Measurements from ENCODE around the gene RSRC1. TPM values are rescaled to one million over a fixed set of nuclear protein-coding genes. Genes with fewer than 3 reads are reported as not detected.
A peak's percentile ranks its signal among the peaks of the same experiment; 100 is the strongest.
"Not testable (repeated sequence)": the region's sequence is repeated elsewhere in the genome, so short reads cannot be mapped to it uniquely, and the experiment has no call there.

Gene RSRC1
- total RNA-seq, 1 donor from 2014 or later: 7.5 TPM

- DNase-seq (ENCODE audit: low spot score): no peak
- no peak for ATAC-seq
Measured at GRCh38 chr3:158452334-158452733, 342.4 kb downstream of the RSRC1 start.

GRCh38 chr3:158453004-158453403, 343.1 kb downstream of the RSRC1 start:
- no peak for ATAC-seq
- no peak for DNase-seq (ENCODE audit: low spot score)

- DNase-seq (ENCODE audit: low spot score) (no peak), ATAC-seq (no peak)
Measured at GRCh38 chr3:158453865-158454264, 344.0 kb downstream of the RSRC1 start.

GRCh38 chr3:158455406-158455805, 345.5 kb downstream of the RSRC1 start:
- DNase-seq (ENCODE audit: low spot score) (no peak), ATAC-seq (no peak)

GRCh38 chr3:158456114-158456513, 346.2 kb downstream of the RSRC1 start:
- ATAC-seq: no peak
- DNase-seq (ENCODE audit: low spot score): no peak

GRCh38 chr3:158458464-158458863, 348.6 kb downstream of the RSRC1 start:
- DNase-seq (ENCODE audit: low spot score): no peak

GRCh38 chr3:158460926-158461325, 351.0 kb downstream of the RSRC1 start:
- ATAC-seq (no peak), DNase-seq (ENCODE audit: low spot score) (no peak)

More at GRCh38 chr3:158458464-158458863, 348.6 kb downstream of the RSRC1 start:
- no peak for ATAC-seq

- no peak for DNase-seq (ENCODE audit: low spot score)
- ATAC-seq: no peak
Measured at GRCh38 chr3:158463556-158463955, 353.7 kb downstream of the RSRC1 start.

GRCh38 chr3:158465074-158465473, 355.2 kb downstream of the RSRC1 start:
- DNase-seq (ENCODE audit: low spot score): no peak
- ATAC-seq: no peak

GRCh38 chr3:158470944-158471638, 361.2 kb downstream of the RSRC1 start:
- no peak for ATAC-seq
- no peak for DNase-seq (ENCODE audit: low spot score)

- peak; percentile 72 for ATAC-seq
Measured at GRCh38 chr3:158471639-158472294, 361.9 kb downstream of the RSRC1 start.

GRCh38 chr3:158479051-158479450, 369.2 kb downstream of the RSRC1 start:
- ATAC-seq (no peak), DNase-seq (ENCODE audit: low spot score) (no peak)

More at GRCh38 chr3:158471639-158472294, 361.9 kb downstream of the RSRC1 start:
- no peak for DNase-seq (ENCODE audit: low spot score)

- no peak for ATAC-seq
- no peak for DNase-seq (ENCODE audit: low spot score)
Measured at GRCh38 chr3:158483701-158484235, 373.9 kb downstream of the RSRC1 start.

- ATAC-seq (no peak), DNase-seq (ENCODE audit: low spot score) (no peak)
Measured at GRCh38 chr3:158486200-158486599, 376.3 kb downstream of the RSRC1 start.

GRCh38 chr3:158488670-158489069, 378.8 kb downstream of the RSRC1 start:
- ATAC-seq: no peak

GRCh38 chr3:158489181-158489580, 379.3 kb downstream of the RSRC1 start:
- DNase-seq (ENCODE audit: low spot score) (no peak), ATAC-seq (no peak)

More at GRCh38 chr3:158488670-158489069, 378.8 kb downstream of the RSRC1 start:
- DNase-seq (ENCODE audit: low spot score): no peak

GRCh38 chr3:158491968-158492367, 382.1 kb downstream of the RSRC1 start:
- DNase-seq (ENCODE audit: low spot score) (no peak), ATAC-seq (no peak)

- DNase-seq (ENCODE audit: low spot score) (no peak), ATAC-seq (no peak)
Measured at GRCh38 chr3:158492685-158493084, 382.8 kb downstream of the RSRC1 start.

- ATAC-seq: no peak
- no peak for DNase-seq (ENCODE audit: low spot score)
Measured at GRCh38 chr3:158493931-158494330, 384.0 kb downstream of the RSRC1 start.

- DNase-seq (ENCODE audit: low spot score) (no peak), ATAC-seq (no peak)
Measured at GRCh38 chr3:158494673-158495072, 384.8 kb downstream of the RSRC1 start.

GRCh38 chr3:158495398-158495902, 385.6 kb downstream of the RSRC1 start:
- DNase-seq (ENCODE audit: low spot score); ATAC-seq: not testable (repeated sequence)

GRCh38 chr3:158505117-158505516, 395.2 kb downstream of the RSRC1 start:
- ATAC-seq: no peak
- no peak for DNase-seq (ENCODE audit: low spot score)
